ENCODE data around the gene PARD3B. TPM values are rescaled to one million over a fixed set of nuclear protein-coding genes. Genes with fewer than 3 reads are reported as not detected.
A peak's percentile ranks its signal among the peaks of the same experiment; 100 is the strongest.

PARD3B gene
- total and polyA plus RNA-seq, 2 of the 13 experiments (the other 11 are each of a cell fraction or from before 2014, with no cell fraction given): 0.71 to 2.3 TPM

GRCh38 chr2:205321231-205321630 is 776.0 kb downstream of the PARD3B start:
- intact Hi-C loops (cut with micrococcal nuclease; ENCODE audit: unreplicated experiment) (loop anchor here (5.0 kb wide), 1 partner anchor 356 kb away; no protein-coding TSS in a partner anchor), in situ Hi-C loops (cut with HindIII; ENCODE audit: extremely low pct_ligation_motif_present, low pct_unique_long_range_greater_than_20kb) (no loop called here)
- peaks cover 11% of the 10 kb centered on the region for H3K9me3 ChIP-seq (ENCODE audit: low read length)

GRCh38 chr2:205323929-205324328 is 778.7 kb downstream of the PARD3B start:
- DNase-seq (ENCODE audit: low spot score) (no peak), FAIRE-seq (no peak), ATAC-seq (no peak)
- intact Hi-C loops (cut with micrococcal nuclease; ENCODE audit: unreplicated experiment): loop anchor here (5.0 kb wide), 1 partner anchor 353 kb away; no protein-coding TSS in a partner anchor
- Histone ChIP-seq H3K79me2 (ENCODE audit: insufficient read depth, low read length) (no peaks in the 10 kb centered on the region), H3K36me3 (replicated peaks in 1 of 2; ENCODE audit: control insufficient read depth in 1 of 2, insufficient read depth in 2 of 2, low read length in 2 of 2) (no peaks in the 10 kb centered on the region), H3K4me1 (ENCODE audit: insufficient read depth, low read length) (no peaks in the 10 kb centered on the region), H2AFZ (ENCODE audit: low read length) (no peak overlapping the region), H4K20me1 (ENCODE audit: insufficient read depth, low read length) (no peaks in the 10 kb centered on the region), H3K9me3 (ENCODE audit: low read length) (peaks cover 11% of the 10 kb centered on the region), H3K4me2 (ENCODE audit: low read depth, low read length) (no peak overlapping the region), H3K27ac (ENCODE audit: extremely low read length, insufficient read depth, low read length) (no peak overlapping the region), H3K4me3 (replicated peaks in 1 of 3; ENCODE audit: insufficient read depth in 1 of 3, low read depth in 2 of 3, low read length in 3 of 3) (no peak overlapping the region), H3K9ac (ENCODE audit: insufficient read depth, low read depth, low read length) (no peak overlapping the region), H3K27me3 (ENCODE audit: control insufficient read depth in 1 of 2, insufficient read depth in 2 of 2, low read length in 2 of 2) (no peaks in the 10 kb centered on the region)
- WGBS (ENCODE audit: low lambda C conversion rate): 47% methylated on average over 2 of the region's 2 CpGs
- no TSS peak for BruUV-seq (replicated peaks)
- ChIA-PET CTCF (ENCODE audit: low intra/inter-chr PET ratio, low total read pairs) (no interaction called here), POLR2A (no interaction called here)
- TF ChIP-seq KDM4B (CRISPR knock-in tag; IDR thresholded peaks at IDR 0.05) (no peak), E2F1 (CRISPR knock-in tag; IDR thresholded peaks at IDR 0.05) (no peak), POLR2G (IDR thresholded peaks at IDR 0.05; ENCODE audit: low read depth, low read length) (no peak), ZNF816 (CRISPR knock-in tag; IDR thresholded peaks at IDR 0.05; ENCODE audit: borderline replicate concordance) (no peak), PTBP1 (IDR thresholded peaks at IDR 0.05; ENCODE audit: low read depth, low read length, poor library complexity, severe bottlenecking) (no peak), LCORL (IDR thresholded peaks at IDR 0.05) (no peak), LCORL (CRISPR knock-in tag; IDR thresholded peaks at IDR 0.05) (no peak), SIN3A (IDR thresholded peaks at IDR 0.05; ENCODE audit: borderline replicate concordance, low read depth, low read length) (no peak), TEAD2 (CRISPR knock-in tag; IDR thresholded peaks at IDR 0.05) (no peak), STAG1 (CRISPR knock-in tag; IDR thresholded peaks at IDR 0.05) (peak; percentile 48; the same call in 1 of the 2 replicates), CREB1 (IDR thresholded peaks at IDR 0.05) (peak; percentile 50), CREB1 (CRISPR knock-in tag; IDR thresholded peaks at IDR 0.05) (no peak)
- in situ Hi-C loops (cut with HindIII; ENCODE audit: extremely low pct_ligation_motif_present, low pct_unique_long_range_greater_than_20kb): no loop called here

More at GRCh38 chr2:205321231-205321630, 776.0 kb downstream of the PARD3B start:
- TF ChIP-seq U2AF1 (optimal IDR thresholded peaks at IDR 0.05; ENCODE audit: low read depth, low read length): no peak
- TF ChIP-seq MEF2D (CRISPR knock-in tag; IDR thresholded peaks at IDR 0.05): no peak
- no peak for TF ChIP-seq PITX1 (CRISPR knock-in tag; IDR thresholded peaks at IDR 0.05)
- no peak for TF ChIP-seq SIX4 (CRISPR knock-in tag; IDR thresholded peaks at IDR 0.05)
- no peak for TF ChIP-seq ATF4 (CRISPR knock-in tag; IDR thresholded peaks at IDR 0.05)
- FAIRE-seq (no peak), DNase-seq (ENCODE audit: low spot score) (no peak), ATAC-seq (no peak)
- no peaks in the 10 kb centered on the region for H3K79me2 ChIP-seq (ENCODE audit: insufficient read depth, low read length)
- H3K27ac ChIP-seq (ENCODE audit: extremely low read length, insufficient read depth, low read length): no peak overlapping the region
- no peak overlapping the region for H3K9ac ChIP-seq (ENCODE audit: insufficient read depth, low read depth, low read length)
- WGBS (ENCODE audit: low lambda C conversion rate): 50% methylated on average over 2 of the region's 2 CpGs
- H3K27me3 ChIP-seq (ENCODE audit: control insufficient read depth in 1 of 2, insufficient read depth in 2 of 2, low read length in 2 of 2): no peaks in the 10 kb centered on the region
- ChIA-PET CTCF (ENCODE audit: low intra/inter-chr PET ratio, low total read pairs) (no interaction called here), POLR2A (no interaction called here)
- H3K4me1 ChIP-seq (ENCODE audit: insufficient read depth, low read length): no peaks in the 10 kb centered on the region
- H3K4me2 ChIP-seq (ENCODE audit: low read depth, low read length): no peak overlapping the region
- H3K4me3 ChIP-seq (replicated peaks in 1 of 3; ENCODE audit: insufficient read depth in 1 of 3, low read depth in 2 of 3, low read length in 3 of 3): no peak overlapping the region
- BruUV-seq (replicated peaks): no TSS peak
- H4K20me1 ChIP-seq (ENCODE audit: insufficient read depth, low read length): no peaks in the 10 kb centered on the region
- no peak overlapping the region for H2AFZ ChIP-seq (ENCODE audit: low read length)
- no peaks in the 10 kb centered on the region for H3K36me3 ChIP-seq (replicated peaks in 1 of 2; ENCODE audit: control insufficient read depth in 1 of 2, insufficient read depth in 2 of 2, low read length in 2 of 2)

Measured in HepG2 (cell line).